Fibroblast of pulmonary artery (primary cell): ENCODE measurements around the gene BACH2.

Experiments
- DNase-seq: peaks from one replicate; pipeline ENCODE4 v3.0.0-alpha.2; 2010; ENCODE audit warnings: low read depth
- H3K4me3 ChIP-seq: replicated peaks from 2 replicates; pipeline ENCODE4 v1.5.1; 2011; ENCODE audit warnings: low read depth, mild to moderate bottlenecking, control low read depth, low read length, moderate library complexity
- TF ChIP-seq, protein P1 (sequence below): IDR thresholded peaks from 2 replicates; pipeline ENCODE4 v1.5.1; 2011; ENCODE audit warnings: mild to moderate bottlenecking, control low read depth, low read length, inconsistent platforms; ENCODE audit errors: missing control alignments

Gene BACH2

DNA sequence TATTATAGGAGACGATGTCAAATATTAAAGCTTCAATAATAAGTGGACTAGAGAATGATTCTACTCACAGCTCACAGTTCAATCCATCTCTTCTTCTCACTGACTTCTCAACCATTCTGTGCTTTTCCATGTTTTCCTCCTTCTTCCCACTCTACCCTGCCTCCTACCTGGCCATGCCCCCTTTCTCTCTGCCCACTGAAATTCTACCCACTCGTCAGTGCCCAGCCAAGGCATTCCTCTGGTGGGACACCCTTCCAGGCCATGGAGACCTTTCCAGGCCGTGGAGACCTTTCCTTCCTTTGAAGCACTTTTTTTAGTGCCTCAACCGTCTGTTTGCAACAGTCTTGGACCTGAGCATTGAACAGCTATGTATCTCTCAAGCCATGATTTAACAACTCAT lies 18.5 kb downstream of the BACH2 start:
- H3K4me3 ChIP-seq: no peak overlapping the region
- TF ChIP-seq, protein P1, sequence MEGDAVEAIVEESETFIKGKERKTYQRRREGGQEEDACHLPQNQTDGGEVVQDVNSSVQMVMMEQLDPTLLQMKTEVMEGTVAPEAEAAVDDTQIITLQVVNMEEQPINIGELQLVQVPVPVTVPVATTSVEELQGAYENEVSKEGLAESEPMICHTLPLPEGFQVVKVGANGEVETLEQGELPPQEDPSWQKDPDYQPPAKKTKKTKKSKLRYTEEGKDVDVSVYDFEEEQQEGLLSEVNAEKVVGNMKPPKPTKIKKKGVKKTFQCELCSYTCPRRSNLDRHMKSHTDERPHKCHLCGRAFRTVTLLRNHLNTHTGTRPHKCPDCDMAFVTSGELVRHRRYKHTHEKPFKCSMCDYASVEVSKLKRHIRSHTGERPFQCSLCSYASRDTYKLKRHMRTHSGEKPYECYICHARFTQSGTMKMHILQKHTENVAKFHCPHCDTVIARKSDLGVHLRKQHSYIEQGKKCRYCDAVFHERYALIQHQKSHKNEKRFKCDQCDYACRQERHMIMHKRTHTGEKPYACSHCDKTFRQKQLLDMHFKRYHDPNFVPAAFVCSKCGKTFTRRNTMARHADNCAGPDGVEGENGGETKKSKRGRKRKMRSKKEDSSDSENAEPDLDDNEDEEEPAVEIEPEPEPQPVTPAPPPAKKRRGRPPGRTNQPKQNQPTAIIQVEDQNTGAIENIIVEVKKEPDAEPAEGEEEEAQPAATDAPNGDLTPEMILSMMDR: no peak
- DNase-seq: no peak

GRCh38 chr6:90277302-90278011 lies 19.2 kb downstream of the BACH2 start:
- TF ChIP-seq, protein P1: no peak
- no peak for DNase-seq
- H3K4me3 ChIP-seq: no peak overlapping the region

DNA sequence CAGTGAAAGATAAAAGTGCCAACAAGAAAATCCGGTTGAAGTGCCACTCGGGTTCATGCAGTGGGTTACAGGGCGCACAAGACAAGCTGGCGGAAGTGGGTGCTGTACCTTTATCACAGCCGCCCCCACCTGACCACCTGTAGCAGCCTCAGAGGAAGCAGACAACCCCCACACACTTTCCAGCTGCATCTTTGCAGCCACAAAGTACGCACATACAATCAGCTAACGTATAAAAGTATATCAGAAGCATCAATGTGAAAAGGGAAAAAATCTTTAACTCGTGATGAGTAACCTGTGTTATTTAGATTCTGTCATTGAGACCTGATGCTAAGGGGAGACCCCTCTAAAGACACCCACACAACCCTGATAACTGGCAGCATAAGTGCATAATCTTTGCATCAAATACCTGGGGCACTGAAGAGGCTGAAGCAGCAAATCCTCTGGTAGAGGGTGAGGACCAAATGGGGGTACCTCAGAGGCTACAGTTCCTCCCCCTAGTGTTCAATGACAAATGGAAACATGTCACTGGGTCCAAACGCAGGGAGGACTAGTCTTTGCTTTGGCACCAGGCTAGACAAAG lies 22.1 kb downstream of the BACH2 start:
- TF ChIP-seq, protein P1: no peak
- no peak for DNase-seq
- no peak overlapping the region for H3K4me3 ChIP-seq

DNA sequence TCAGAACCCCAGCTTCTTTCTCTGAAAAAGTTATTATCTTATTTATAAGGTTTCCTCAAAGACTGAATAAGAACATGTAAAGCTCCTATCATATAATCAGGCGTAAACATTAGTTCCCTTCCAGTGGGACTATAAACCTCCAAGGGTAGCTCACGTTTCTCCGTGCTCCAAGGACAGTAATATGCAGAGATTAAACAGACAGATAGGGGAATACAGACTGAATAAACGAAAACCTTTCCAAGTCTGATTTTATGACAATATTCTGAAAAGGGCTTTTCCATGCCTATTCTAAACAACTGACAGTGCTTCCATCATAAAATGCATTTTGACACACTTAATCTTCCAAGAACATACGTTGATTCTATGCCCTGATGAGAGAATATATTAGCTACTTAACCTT lies 22.8 kb downstream of the BACH2 start:
- no peak overlapping the region for H3K4me3 ChIP-seq
- DNase-seq: no peak
- TF ChIP-seq, protein P1: no peak

GRCh38 chr6:90272895-90273294 lies 23.7 kb downstream of the BACH2 start:
- no peak overlapping the region for H3K4me3 ChIP-seq
- no peak for DNase-seq
- TF ChIP-seq, protein P1: no peak

GRCh38 chr6:90271831-90272230 lies 24.8 kb downstream of the BACH2 start:
- no peak overlapping the region for H3K4me3 ChIP-seq
- DNase-seq: no peak
- TF ChIP-seq, protein P1: no peak

GRCh38 chr6:90269334-90269733 lies 27.3 kb downstream of the BACH2 start:
- no peak for DNase-seq
- TF ChIP-seq, protein P1: no peak
- no peak overlapping the region for H3K4me3 ChIP-seq
